Measurements from ENCODE around the gene ADAM23. TPM values are rescaled to one million over a fixed set of nuclear protein-coding genes. Genes with fewer than 3 reads are reported as not detected.

Gene ADAM23
- total RNA-seq, 6 experiments from 2014 or later, result 0.47 to 2.6 (median 1.2) TPM

DNA sequence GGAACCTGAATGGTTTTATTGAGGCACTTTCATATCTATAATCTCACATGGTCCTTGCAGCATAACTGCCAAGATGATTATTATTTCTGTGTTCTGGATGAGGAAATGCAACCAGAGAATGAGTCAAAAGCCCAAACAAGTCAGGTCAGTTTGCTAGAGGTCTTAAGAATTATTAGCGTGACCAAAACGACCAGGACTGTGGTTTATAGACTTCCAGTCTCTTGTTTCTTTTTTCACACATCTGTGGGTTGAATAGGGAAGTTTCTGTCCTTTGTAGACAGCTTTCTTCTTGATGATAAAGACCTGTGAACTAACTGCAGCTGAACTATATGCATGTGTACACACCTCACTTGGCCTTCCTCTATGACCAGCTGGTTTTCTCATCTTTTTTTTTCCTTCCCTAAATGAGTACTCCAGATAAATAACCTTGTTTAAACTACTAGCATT is 13.9 kb downstream of the ADAM23 start:
- Mint-ChIP-seq H3K36me3 (ENCODE audit: low read depth) (no peaks in the 10 kb centered on the region), H3K27me3 (ENCODE audit: insufficient read depth) (peaks cover 2% of the 10 kb centered on the region; the same call in 1 of the 2 replicates), H3K4me3 (no peak overlapping the region), H3K4me1 (ENCODE audit: low read depth) (no peaks in the 10 kb centered on the region), H3K27ac (no peak overlapping the region), H3K9me3 (no peaks in the 10 kb centered on the region; the same call in 1 of the 2 replicates)
- no peak for TF ChIP-seq CTCF (IDR thresholded peaks at IDR 0.05)
- no peak for DNase-seq

GRCh38 chr2:206462240-206462854 is 19.0 kb downstream of the ADAM23 start:
- no peak overlapping the region for H3K4me3 Mint-ChIP-seq
- no peak for TF ChIP-seq CTCF (IDR thresholded peaks at IDR 0.05)
- DNase-seq, result no peak
- H3K4me1 Mint-ChIP-seq (ENCODE audit: low read depth), result no peaks in the 10 kb centered on the region
- no peak overlapping the region for H3K27ac Mint-ChIP-seq
- peaks cover 6% of the 10 kb centered on the region for H3K9me3 Mint-ChIP-seq
- no peaks in the 10 kb centered on the region; the same call in 1 of the 2 replicates for H3K36me3 Mint-ChIP-seq (ENCODE audit: low read depth)
- H3K27me3 Mint-ChIP-seq (ENCODE audit: insufficient read depth), result no peaks in the 10 kb centered on the region; the same call in 1 of the 2 replicates

DNA sequence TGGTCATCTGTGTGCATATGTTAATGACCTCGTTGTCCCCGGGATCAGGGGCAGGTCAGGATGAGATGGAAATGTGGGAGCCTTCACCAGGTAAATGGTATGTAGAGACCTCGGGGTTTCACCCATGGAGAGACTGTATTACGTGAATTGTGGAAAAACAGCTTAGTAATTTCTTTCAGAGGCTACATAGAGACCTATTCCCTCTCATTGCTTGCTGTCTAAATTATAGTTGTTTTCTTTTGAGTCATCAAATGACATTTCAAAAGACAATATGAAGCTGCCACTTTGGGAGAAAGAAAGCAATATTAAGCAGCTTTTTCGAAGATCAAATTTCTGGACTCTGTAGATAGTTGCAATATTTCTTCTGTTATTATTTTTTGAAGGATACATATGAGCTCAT is 20.4 kb downstream of the ADAM23 start:
- TF ChIP-seq CTCF (IDR thresholded peaks at IDR 0.05), result no peak
- H3K4me1 Mint-ChIP-seq (ENCODE audit: low read depth), result no peaks in the 10 kb centered on the region
- H3K4me3 Mint-ChIP-seq, result no peak overlapping the region
- no peaks in the 10 kb centered on the region; the same call in 1 of the 2 replicates for H3K36me3 Mint-ChIP-seq (ENCODE audit: low read depth)
- no peaks in the 10 kb centered on the region for H3K27me3 Mint-ChIP-seq (ENCODE audit: insufficient read depth)
- DNase-seq, result no peak
- no peak overlapping the region for H3K27ac Mint-ChIP-seq
- H3K9me3 Mint-ChIP-seq, result peaks cover 6% of the 10 kb centered on the region

GRCh38 chr2:206464597-206464996 is 21.3 kb downstream of the ADAM23 start:
- H3K4me3 Mint-ChIP-seq, result no peak overlapping the region
- no peak overlapping the region for H3K27ac Mint-ChIP-seq
- DNase-seq, result no peak
- H3K9me3 Mint-ChIP-seq, result peaks cover 12% of the 10 kb centered on the region
- TF ChIP-seq CTCF (IDR thresholded peaks at IDR 0.05), result no peak
- H3K27me3 Mint-ChIP-seq (ENCODE audit: insufficient read depth), result no peaks in the 10 kb centered on the region
- no peaks in the 10 kb centered on the region for H3K4me1 Mint-ChIP-seq (ENCODE audit: low read depth)
- H3K36me3 Mint-ChIP-seq (ENCODE audit: low read depth), result no peaks in the 10 kb centered on the region; the same call in 1 of the 2 replicates

GRCh38 chr2:206471524-206472062 is 28.3 kb downstream of the ADAM23 start:
- no peaks in the 10 kb centered on the region for H3K27me3 Mint-ChIP-seq (ENCODE audit: insufficient read depth)
- no peaks in the 10 kb centered on the region for H3K4me1 Mint-ChIP-seq (ENCODE audit: low read depth)
- no peak overlapping the region for H3K4me3 Mint-ChIP-seq
- peaks cover 28% of the 10 kb centered on the region for H3K9me3 Mint-ChIP-seq
- no peak for DNase-seq
- no peak overlapping the region for H3K27ac Mint-ChIP-seq
- TF ChIP-seq CTCF (IDR thresholded peaks at IDR 0.05), result no peak
- no peaks in the 10 kb centered on the region; the same call in 1 of the 2 replicates for H3K36me3 Mint-ChIP-seq (ENCODE audit: low read depth)

All from HFFc6 (cell line).